Mesendoderm (in vitro differentiated cells): Measurements from ENCODE around the gene DAG1. TPM values are rescaled to one million over a fixed set of nuclear protein-coding genes. Genes with fewer than 3 reads are reported as not detected.

Source experiments
- DNase-seq: peaks from one replicate; pipeline ENCODE4 v3.0.0; 2013
- H2AK5ac ChIP-seq: 2 replicates; pipeline ENCODE4 v1.6.1; 2013; ENCODE audit warnings: low read length, inconsistent platforms
- H2BK120ac ChIP-seq: 2 replicates; pipeline ENCODE4 v1.6.1; 2013; ENCODE audit warnings: low read depth, mild to moderate bottlenecking, low read length, moderate library complexity, mixed read lengths
- H2BK15ac ChIP-seq: replicated peaks from 2 replicates; pipeline ENCODE4 v1.6.1; 2013; ENCODE audit warnings: low read depth, mild to moderate bottlenecking, moderate library complexity
- H2BK5ac ChIP-seq: 2 replicates; pipeline ENCODE4 v1.6.1; 2013; ENCODE audit warnings: low read length, inconsistent platforms
- H3K18ac ChIP-seq: 2 replicates; pipeline ENCODE4 v1.6.1; 2013; ENCODE audit warnings: mild to moderate bottlenecking, low read length, mixed read lengths
- H3K23ac ChIP-seq: one replicate; pipeline ENCODE4 v1.6.1; 2013; ENCODE audit warnings: low read length
- H3K27ac ChIP-seq: 2 replicates; pipeline ENCODE4 v1.5.1; 2013; ENCODE audit warnings: low read depth, mild to moderate bottlenecking, inconsistent platforms, low read length, moderate library complexity
- H3K27me3 ChIP-seq: 2 replicates; pipeline ENCODE4 v1.6.1; 2013; ENCODE audit warnings: low read length, control low read depth, mild to moderate bottlenecking, inconsistent platforms; ENCODE audit not compliant: insufficient read depth, poor library complexity
- H3K36me3 ChIP-seq: 2 replicates; pipeline ENCODE4 v1.6.1; 2013; ENCODE audit warnings: low read length, inconsistent platforms; ENCODE audit not compliant: control insufficient read depth, insufficient read depth
- H3K4ac ChIP-seq: one replicate; pipeline ENCODE4 v1.6.1; 2013; ENCODE audit warnings: low read depth, mild to moderate bottlenecking, low read length, moderate library complexity
- H3K4me1 ChIP-seq: 2 replicates; pipeline ENCODE4 v1.6.1; 2013; ENCODE audit warnings: low read depth, low read length, inconsistent platforms; ENCODE audit not compliant: control insufficient read depth
- H3K4me2 ChIP-seq: 2 replicates; pipeline ENCODE4 v1.6.1; 2013; ENCODE audit warnings: low read length
- H3K4me3 ChIP-seq: 2 replicates; pipeline ENCODE4 v1.5.1; 2013; ENCODE audit warnings: mild to moderate bottlenecking, low read length
- H3K56ac ChIP-seq: one replicate; pipeline ENCODE4 v1.6.1; 2013; ENCODE audit warnings: low read length
- H3K79me1 ChIP-seq: 2 replicates; pipeline ENCODE4 v1.6.1; 2013; ENCODE audit warnings: low read length, inconsistent platforms
- H3K79me2 ChIP-seq: 2 replicates; pipeline ENCODE4 v1.6.1; 2013; ENCODE audit warnings: mild to moderate bottlenecking, low read length; ENCODE audit not compliant: control insufficient read depth, insufficient read depth
- H3K9ac ChIP-seq: 2 replicates; pipeline ENCODE4 v1.6.1; 2013; ENCODE audit warnings: low read length, inconsistent platforms
- H4K5ac ChIP-seq: one replicate; pipeline ENCODE4 v1.6.1; 2013; ENCODE audit warnings: low read length
- H4K8ac ChIP-seq: one replicate; pipeline ENCODE4 v1.6.1; 2013; ENCODE audit warnings: low read depth, mild to moderate bottlenecking, control low read depth, low read length, moderate library complexity
- WGBS: extraction: QIAGEN DNeasy Blood & Tissue Kit; methylation state at CpG from one replicate; pipeline ENCODE4 v1.1.7; 2013; ENCODE audit warnings: low lambda C conversion rate, missing lambda C conversion rate; ENCODE audit not compliant: insufficient coverage; ENCODE audit errors: extremely low coverage; 5-methylcytosine and 5-hydroxymethylcytosine counted together
- polyA plus RNA-seq, 2 experiments: library from polyadenylated mRNA; stranded (reverse); fragments of 200-250 nt; gene quantifications; one replicate each; pipeline ENCODE4 v1.2.3, GENCODE V29; 2013

Gene DAG1
- 69.5 TPM for polyA plus RNA-seq (2013, experiment 1 of 2)
- polyA plus RNA-seq (2013, experiment 2 of 2), result 70.3 TPM

DNA sequence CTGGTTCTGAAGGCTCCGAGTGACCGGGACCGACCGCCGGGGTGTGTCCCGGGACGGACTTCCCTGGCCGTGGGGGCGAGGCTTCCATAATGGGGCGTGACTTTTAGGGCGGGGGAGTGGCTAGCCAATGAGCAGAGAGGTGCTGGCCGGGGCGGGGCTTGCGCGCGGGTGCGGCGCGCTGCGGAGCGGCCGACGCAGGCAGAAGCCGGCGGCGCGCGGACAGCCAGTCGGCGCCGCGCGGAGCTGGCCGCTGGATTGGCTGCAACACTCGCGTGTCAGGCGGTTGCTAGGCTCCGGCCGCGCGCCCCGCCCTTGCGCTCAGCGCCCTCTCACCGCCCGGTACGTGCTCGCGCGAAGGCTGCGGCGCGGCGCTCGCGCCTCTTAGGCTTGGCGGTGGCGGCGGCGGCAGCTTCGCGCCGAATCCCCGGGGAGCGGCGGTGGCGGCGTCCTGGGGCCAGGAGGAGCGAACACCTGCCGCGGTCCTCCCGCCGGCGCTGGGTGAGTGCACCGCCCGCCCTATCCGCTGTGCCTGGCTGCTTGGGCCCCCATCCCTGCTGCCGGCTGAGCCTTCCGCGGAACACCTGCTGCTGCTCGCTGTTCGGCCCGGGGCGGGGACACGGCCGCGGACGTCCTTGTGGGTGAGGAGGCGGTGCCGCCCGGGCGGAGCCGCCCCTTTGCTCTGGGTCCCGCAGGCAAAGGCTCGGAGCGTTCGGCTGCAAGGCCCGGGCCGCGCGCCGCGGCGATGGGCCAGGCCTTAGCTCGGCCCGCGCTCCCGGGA lies at the start of gene DAG1:
Gene DAG1, plus strand, starts transcription at position 332 of the 778 bp plus-strand sequence. CDS start 40,268 bp downstream, outside the sequence.
- H3K4ac ChIP-seq, result peak within 1 kb of the TSS; percentile 90
- no peaks in the 10 kb centered on the region for H3K27me3 ChIP-seq
- H2AK5ac ChIP-seq, result peak within 1 kb of the TSS; percentile 98
- H3K56ac ChIP-seq, result peak within 1 kb of the TSS; percentile 93
- H3K18ac ChIP-seq, result peak within 1 kb of the TSS; percentile 86
- H4K8ac ChIP-seq, result no peak within 1 kb of the TSS
- no CpG with 5 or more reads among the region's 108 CpGs for WGBS
- H3K79me1 ChIP-seq, result peaks cover 3% of the 10 kb centered on the region
- peak within 1 kb of the TSS; percentile 98 for H2BK5ac ChIP-seq
- H3K4me1 ChIP-seq, result peaks cover 11% of the 10 kb centered on the region
- H4K5ac ChIP-seq, result peak within 1 kb of the TSS; percentile 2
- H3K23ac ChIP-seq, result peak within 1 kb of the TSS; percentile 60
- peak within 1 kb of the TSS; percentile 48 for H2BK120ac ChIP-seq
- peak within 1 kb of the TSS; percentile 61 for H3K4me3 ChIP-seq
- peak within 1 kb of the TSS; percentile 58 for H3K4me2 ChIP-seq
- H3K79me2 ChIP-seq, result peaks cover 29% of the 10 kb centered on the region
- H3K36me3 ChIP-seq, result no peaks in the 10 kb centered on the region
- no peak within 1 kb of the TSS for H2BK15ac ChIP-seq
- DNase-seq, result peak; percentile 98
- H3K9ac ChIP-seq, result peak within 1 kb of the TSS; percentile 89
- H3K27ac ChIP-seq, result peak within 1 kb of the TSS; percentile 98

DNA sequence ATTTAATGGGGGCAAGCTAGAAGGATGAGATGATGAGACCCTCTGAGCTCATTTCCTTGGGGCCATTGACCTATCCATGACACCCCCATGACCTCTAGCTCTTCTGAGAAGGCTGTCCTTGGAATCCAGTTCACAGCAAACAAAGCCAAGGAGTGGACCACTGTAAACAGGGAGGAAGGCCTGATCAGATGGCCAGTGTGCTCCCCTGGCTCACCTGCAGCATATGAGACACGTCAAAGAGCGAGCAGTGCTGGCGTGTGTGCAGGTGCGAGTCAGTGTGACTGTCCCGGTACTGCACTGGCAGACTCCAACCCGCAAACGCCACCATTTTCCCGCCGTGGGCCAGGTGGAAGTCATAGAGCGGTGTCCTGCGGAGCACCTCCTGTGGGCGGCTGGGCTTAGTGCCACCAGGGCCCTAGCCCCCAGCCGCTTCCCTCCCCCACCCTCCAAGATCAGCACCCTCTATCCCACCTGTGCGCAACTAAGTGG lies 48.1 kb upstream of the DAG1 start:
- Histone ChIP-seq H3K9ac (peak overlapping the region; percentile 93), H3K36me3 (no peaks in the 10 kb centered on the region), H3K18ac (no peak overlapping the region), H3K4me1 (peaks cover 8% of the 10 kb centered on the region), H2AK5ac (peak overlapping the region; percentile 52), H4K5ac (no peak overlapping the region), H2BK15ac (no peak overlapping the region), H3K23ac (no peak overlapping the region), H2BK120ac (no peak overlapping the region), H2BK5ac (no peak overlapping the region), H3K4me2 (peak overlapping the region; percentile 95), H4K8ac (no peak overlapping the region), H3K4me3 (peak overlapping the region; percentile 59), H3K79me2 (no peaks in the 10 kb centered on the region), H3K4ac (no peak overlapping the region), H3K56ac (peak overlapping the region; percentile 99), H3K27ac (peak overlapping the region; percentile 18), H3K79me1 (peaks cover 6% of the 10 kb centered on the region), H3K27me3 (no peaks in the 10 kb centered on the region)
- DNase-seq, result no peak
- WGBS, result no CpG with 5 or more reads among the region's 14 CpGs

DNA sequence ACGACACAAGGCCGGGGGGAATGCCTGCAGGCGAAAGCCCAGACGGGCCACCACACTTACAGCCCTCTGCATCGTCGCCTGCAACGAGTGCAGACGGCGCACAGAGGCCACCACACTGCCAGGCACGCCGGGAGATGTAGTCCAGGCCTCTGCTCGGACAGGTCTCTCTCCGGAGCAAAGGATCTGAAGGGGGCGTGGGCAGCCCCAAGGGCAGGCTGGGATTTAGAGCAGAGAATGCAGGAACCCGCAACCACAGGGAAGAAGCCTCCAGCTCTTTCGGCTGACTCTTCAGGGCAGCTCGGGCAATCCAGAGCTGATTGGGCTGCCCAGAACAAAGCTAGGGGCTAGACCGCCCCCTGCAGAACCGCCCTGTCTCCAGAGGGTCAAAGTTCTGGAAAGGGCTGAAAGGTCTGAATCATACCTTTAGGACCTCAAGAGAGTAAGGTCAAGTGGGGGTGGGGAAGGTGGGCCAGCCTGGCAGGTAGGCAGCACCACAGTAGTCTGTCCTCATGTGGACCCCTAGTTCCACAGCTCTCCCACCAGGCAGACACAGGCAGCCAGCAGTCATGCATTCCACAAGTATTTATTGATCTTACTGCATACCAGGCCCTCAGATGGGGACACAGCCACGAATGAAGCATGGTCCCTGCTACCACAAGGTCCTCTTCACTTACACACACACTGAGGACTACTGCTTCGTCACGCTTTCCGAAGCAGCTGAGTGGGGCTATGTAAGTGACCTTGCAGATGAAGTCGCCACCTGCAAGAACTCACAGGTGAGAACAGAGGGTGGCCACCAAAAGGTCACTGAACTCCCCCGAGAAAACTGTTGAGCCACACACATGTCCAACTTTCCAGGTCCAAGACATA lies 47.5 kb upstream of the DAG1 start, which contains the start of gene AMT:
Gene AMT, minus strand, starts transcription at position 95 of the 870 bp plus-strand sequence. Its CDS starts 23 bp downstream, at position 72.
- Histone ChIP-seq H3K18ac (no peak within 1 kb of the TSS), H3K4me1 (peaks cover 5% of the 10 kb centered on the region), H3K79me1 (peaks cover 6% of the 10 kb centered on the region), H3K79me2 (no peaks in the 10 kb centered on the region), H3K27me3 (no peaks in the 10 kb centered on the region), H3K4ac (no peak within 1 kb of the TSS), H3K4me3 (peak within 1 kb of the TSS; percentile 59), H3K56ac (peak within 1 kb of the TSS; percentile 99), H2BK15ac (no peak within 1 kb of the TSS), H3K27ac (peak within 1 kb of the TSS; percentile 18), H3K4me2 (peak within 1 kb of the TSS; percentile 95), H2BK5ac (no peak within 1 kb of the TSS), H3K36me3 (no peaks in the 10 kb centered on the region), H4K5ac (no peak within 1 kb of the TSS), H4K8ac (no peak within 1 kb of the TSS), H3K23ac (no peak within 1 kb of the TSS), H2BK120ac (no peak within 1 kb of the TSS), H3K9ac (peak within 1 kb of the TSS; percentile 93), H2AK5ac (peak within 1 kb of the TSS; percentile 52)
- DNase-seq, result peak; percentile 98
- WGBS, result no CpG with 5 or more reads among the region's 25 CpGs

- Histone ChIP-seq H3K4me3 (no peak overlapping the region), H4K8ac (no peak overlapping the region)
Observed at GRCh38 chr3:49424816-49425215, 45.3 kb upstream of the DAG1 start.

DNA sequence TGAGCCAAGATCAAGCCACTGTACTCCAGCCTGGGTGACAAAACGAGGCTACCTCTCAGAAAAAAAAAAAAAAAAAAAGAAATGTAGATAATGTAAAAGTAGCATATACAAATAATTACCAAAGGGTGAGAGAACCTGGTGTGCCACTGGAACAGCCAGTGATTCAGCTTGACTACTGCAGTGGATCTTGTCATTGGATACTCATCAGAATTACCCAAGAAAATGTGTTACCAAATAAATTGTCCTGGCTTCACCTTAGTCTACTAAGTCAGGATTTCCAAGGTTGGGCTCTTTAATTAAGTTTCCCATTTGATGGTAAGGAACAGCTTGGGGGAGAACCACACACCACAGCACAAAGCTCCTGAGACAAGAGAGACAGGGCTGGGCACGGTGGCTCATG lies 42.5 kb upstream of the DAG1 start:
- H3K36me3 ChIP-seq, result no peaks in the 10 kb centered on the region
- H4K8ac ChIP-seq, result no peak overlapping the region
- H3K27me3 ChIP-seq, result no peaks in the 10 kb centered on the region
- H2BK5ac ChIP-seq, result no peak overlapping the region
- H3K56ac ChIP-seq, result no peak overlapping the region
- no peak overlapping the region for H3K23ac ChIP-seq
- no CpG with 5 or more reads among the region's 2 CpGs for WGBS
- H3K79me1 ChIP-seq, result no peaks in the 10 kb centered on the region
- no peak overlapping the region for H2AK5ac ChIP-seq
- no peaks in the 10 kb centered on the region for H3K4me1 ChIP-seq
- H3K27ac ChIP-seq, result no peak overlapping the region
- no peak for DNase-seq
- no peak overlapping the region for H3K4me3 ChIP-seq
- H2BK15ac ChIP-seq, result no peak overlapping the region
- H3K4me2 ChIP-seq, result no peak overlapping the region
- no peak overlapping the region for H3K4ac ChIP-seq
- no peaks in the 10 kb centered on the region for H3K79me2 ChIP-seq
- H3K9ac ChIP-seq, result no peak overlapping the region
- H2BK120ac ChIP-seq, result no peak overlapping the region
- H4K5ac ChIP-seq, result no peak overlapping the region
- no peak overlapping the region for H3K18ac ChIP-seq

More at GRCh38 chr3:49424816-49425215, 45.3 kb upstream of the DAG1 start:
- Histone ChIP-seq H3K4me1 (peaks cover 5% of the 10 kb centered on the region), H3K4me2 (no peak overlapping the region), H2BK5ac (no peak overlapping the region), H3K27ac (no peak overlapping the region), H2BK120ac (no peak overlapping the region), H2AK5ac (no peak overlapping the region), H3K79me2 (no peaks in the 10 kb centered on the region), H3K56ac (no peak overlapping the region), H3K79me1 (peaks cover 6% of the 10 kb centered on the region), H3K18ac (no peak overlapping the region), H3K36me3 (no peaks in the 10 kb centered on the region), H3K27me3 (no peaks in the 10 kb centered on the region), H3K23ac (no peak overlapping the region), H3K9ac (no peak overlapping the region), H4K5ac (no peak overlapping the region), H2BK15ac (no peak overlapping the region), H3K4ac (no peak overlapping the region)
- DNase-seq, result no peak
- no CpG with 5 or more reads among the region's 6 CpGs for WGBS
